Measurements from ENCODE around the gene OSBPL9.

- no peak for TF ChIP-seq YY1 (IDR thresholded peaks at IDR 0.05; ENCODE audit: borderline replicate concordance in 1 of 3, control insufficient read depth in 1 of 3, extremely low read depth in 1 of 3, insufficient read depth in 3 of 3, insufficient read length in 1 of 3, insufficient replicate concordance in 2 of 3, low read depth in 1 of 3, low read length in 2 of 3)
- no peak for TF ChIP-seq PCBP1 (IDR thresholded peaks at IDR 0.05; ENCODE audit: low read depth, low read length, poor library complexity, severe bottlenecking)
- no peak for TF ChIP-seq HDAC2 (IDR thresholded peaks at IDR 0.05)
- no peak for TF ChIP-seq FOXK2 (conservative IDR thresholded peaks at IDR 0.05 in 1 of 2, IDR thresholded peaks at IDR 0.05 in 1 of 2; ENCODE audit: low read depth in 2 of 2)
- no peak for TF ChIP-seq HIVEP1 (CRISPR knock-in tag; IDR thresholded peaks at IDR 0.05)
- no peak for TF ChIP-seq PHF20 (IDR thresholded peaks at IDR 0.05; ENCODE audit: partially characterized antibody)
- TF ChIP-seq, protein P1, sequence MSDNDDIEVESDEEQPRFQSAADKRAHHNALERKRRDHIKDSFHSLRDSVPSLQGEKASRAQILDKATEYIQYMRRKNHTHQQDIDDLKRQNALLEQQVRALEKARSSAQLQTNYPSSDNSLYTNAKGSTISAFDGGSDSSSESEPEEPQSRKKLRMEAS (CRISPR knock-in tag; IDR thresholded peaks at IDR 0.05): no peak
- TF ChIP-seq THRB (CRISPR knock-in tag; conservative IDR thresholded peaks at IDR 0.05): no peak
- TF ChIP-seq ZNF609 (CRISPR knock-in tag; IDR thresholded peaks at IDR 0.05; ENCODE audit: borderline replicate concordance): no peak
- TF ChIP-seq EZH2 (IDR thresholded peaks at IDR 0.05; ENCODE audit: borderline replicate concordance, low read depth, low read length): no peak
- no peak for TF ChIP-seq PTRF (tag; IDR thresholded peaks at IDR 0.05)
- TF ChIP-seq TEAD1 (CRISPR knock-in tag; IDR thresholded peaks at IDR 0.05): no peak
- no peak for TF ChIP-seq ZNF644 (tag; IDR thresholded peaks at IDR 0.05; ENCODE audit: low read depth)
- no peak for TF ChIP-seq CAMTA2 (CRISPR knock-in tag; conservative IDR thresholded peaks at IDR 0.05)
Measured at GRCh38 chr1:51652599-51652998, 35.7 kb downstream of the OSBPL9 start.
